Measurements from ENCODE around the gene CYBA. TPM values are rescaled to one million over a fixed set of nuclear protein-coding genes. Genes with fewer than 3 reads are reported as not detected.

Gene CYBA
- total RNA-seq, 4 donors from 2014 or later: 67.1 to 205 (median 98.7) TPM

DNA sequence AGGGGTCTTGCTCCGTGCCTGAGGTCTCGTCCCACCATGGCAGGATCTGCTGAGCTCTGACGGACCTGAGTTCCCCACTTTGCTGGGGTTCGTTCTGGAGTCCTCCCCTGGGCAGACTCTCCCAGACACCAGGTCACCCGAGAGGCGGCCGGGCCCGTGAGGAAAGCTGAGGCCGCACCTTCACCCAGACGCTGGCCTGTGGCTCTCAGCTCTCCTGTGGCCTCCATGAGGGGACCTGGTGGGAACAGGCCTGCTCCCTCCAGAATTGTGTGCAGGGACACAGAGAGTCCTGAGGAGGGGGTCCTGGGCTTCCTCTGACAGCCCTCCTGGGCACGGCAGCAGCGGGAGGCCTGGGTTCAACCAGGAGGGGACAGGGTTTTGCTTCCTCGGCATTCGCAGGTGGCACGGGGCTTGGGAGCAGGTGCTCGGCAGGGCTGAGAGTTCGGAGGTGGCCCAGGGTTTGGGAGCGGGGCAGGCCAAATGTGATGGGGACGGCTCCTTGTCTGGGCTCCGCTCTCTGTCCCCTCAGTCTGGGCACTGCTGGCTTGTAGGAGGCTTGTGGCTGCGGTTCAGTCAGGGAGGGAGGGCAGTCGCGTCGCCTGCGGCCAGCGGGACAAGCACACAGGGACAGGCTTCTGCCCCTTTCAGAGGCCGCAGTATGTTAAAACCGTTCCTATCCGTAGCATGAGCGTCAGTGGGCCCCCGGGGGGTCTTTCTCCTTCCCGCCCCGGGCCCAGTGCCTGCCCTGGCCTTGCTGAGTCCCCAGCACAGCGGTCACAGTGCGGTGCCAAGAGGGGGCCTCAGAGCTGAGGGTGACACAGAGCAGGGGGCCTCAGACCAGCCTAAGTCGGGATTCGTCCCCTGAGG, 43.6 kb upstream of the CYBA start:
- intact Hi-C loops (cut with DNase I): no loop called here
- Histone ChIP-seq H3K4me1 (peaks cover 5 to 15% (median 14%) of the 10 kb centered on the region in 3 donors), H3K9me3 (no peaks in the 10 kb centered on the region), H3K27ac (no peak overlapping the region), H3K36me3 (peaks cover 10 to 42% (median 11%) of the 10 kb centered on the region in 3 donors), H3K4me3 (no peak overlapping the region), H3K27me3 (peaks cover 0 to 49% (median 0%) of the 10 kb centered on the region in 4 donors)
- DNase-seq: no peak
- 80 to 87% methylated on average over 2 to 3 of the region's 37 CpGs for WGBS, 2 donors
- no peak for TF ChIP-seq POLR2A (IDR thresholded peaks at IDR 0.05)
- TF ChIP-seq, protein P1, sequence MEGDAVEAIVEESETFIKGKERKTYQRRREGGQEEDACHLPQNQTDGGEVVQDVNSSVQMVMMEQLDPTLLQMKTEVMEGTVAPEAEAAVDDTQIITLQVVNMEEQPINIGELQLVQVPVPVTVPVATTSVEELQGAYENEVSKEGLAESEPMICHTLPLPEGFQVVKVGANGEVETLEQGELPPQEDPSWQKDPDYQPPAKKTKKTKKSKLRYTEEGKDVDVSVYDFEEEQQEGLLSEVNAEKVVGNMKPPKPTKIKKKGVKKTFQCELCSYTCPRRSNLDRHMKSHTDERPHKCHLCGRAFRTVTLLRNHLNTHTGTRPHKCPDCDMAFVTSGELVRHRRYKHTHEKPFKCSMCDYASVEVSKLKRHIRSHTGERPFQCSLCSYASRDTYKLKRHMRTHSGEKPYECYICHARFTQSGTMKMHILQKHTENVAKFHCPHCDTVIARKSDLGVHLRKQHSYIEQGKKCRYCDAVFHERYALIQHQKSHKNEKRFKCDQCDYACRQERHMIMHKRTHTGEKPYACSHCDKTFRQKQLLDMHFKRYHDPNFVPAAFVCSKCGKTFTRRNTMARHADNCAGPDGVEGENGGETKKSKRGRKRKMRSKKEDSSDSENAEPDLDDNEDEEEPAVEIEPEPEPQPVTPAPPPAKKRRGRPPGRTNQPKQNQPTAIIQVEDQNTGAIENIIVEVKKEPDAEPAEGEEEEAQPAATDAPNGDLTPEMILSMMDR (IDR thresholded peaks at IDR 0.05): no peak

- DNase-seq: no peak
- Histone ChIP-seq H3K9me3 (no peaks in the 10 kb centered on the region), H3K27me3 (peaks cover 0 to 57% (median 2%) of the 10 kb centered on the region in 4 donors), H3K36me3 (peaks cover 10 to 33% (median 11%) of the 10 kb centered on the region in 3 donors), H3K27ac (no peak overlapping the region), H3K4me3 (no peak overlapping the region), H3K4me1 (peaks cover 5 to 14% (median 14%) of the 10 kb centered on the region in 3 donors)
- WGBS, 2 donors: 71 to 90% methylated on average over 2 to 6 of the region's 39 CpGs
- intact Hi-C loops (cut with DNase I): no loop called here
- TF ChIP-seq POLR2A (IDR thresholded peaks at IDR 0.05): no peak
- TF ChIP-seq, protein P1 (IDR thresholded peaks at IDR 0.05): no peak
Measured at GRCh38 chr16:88693420-88694177, 42.7 kb upstream of the CYBA start.

DNA sequence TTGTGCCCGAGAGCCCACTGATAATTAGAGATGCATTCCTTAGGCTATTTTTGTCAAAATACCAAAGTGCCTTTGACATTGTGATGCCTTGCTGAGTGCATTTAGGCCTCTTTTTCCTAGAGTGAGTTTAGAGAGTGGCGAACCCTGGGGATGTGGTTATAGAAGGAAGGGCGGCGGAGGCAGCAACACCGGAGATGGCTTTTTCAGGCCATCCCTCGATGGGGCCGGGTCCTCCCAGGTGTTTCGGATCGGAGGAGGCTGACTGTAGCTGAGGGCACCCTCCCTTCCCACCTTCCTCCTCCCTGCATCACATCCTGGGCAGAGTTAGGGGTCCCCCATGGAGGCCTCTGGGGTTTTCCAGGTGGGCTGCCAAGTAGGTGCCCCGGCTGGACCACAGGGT, 42.0 kb upstream of the CYBA start:
- 74 to 80% methylated on average over 8 to 10 of the region's 10 CpGs for WGBS, 2 donors
- Histone ChIP-seq H3K4me3 (no peak overlapping the region), H3K4me1 (peaks cover 5 to 20% (median 14%) of the 10 kb centered on the region in 3 donors), H3K27ac (no peak overlapping the region), H3K9me3 (no peaks in the 10 kb centered on the region), H3K36me3 (peaks cover 8 to 26% (median 9%) of the 10 kb centered on the region in 3 donors), H3K27me3 (peaks cover 0 to 65% (median 3%) of the 10 kb centered on the region in 4 donors)
- intact Hi-C loops (cut with DNase I): no loop called here
- DNase-seq: no peak
- no peak for TF ChIP-seq POLR2A (IDR thresholded peaks at IDR 0.05)
- TF ChIP-seq, protein P1 (IDR thresholded peaks at IDR 0.05): no peak

DNA sequence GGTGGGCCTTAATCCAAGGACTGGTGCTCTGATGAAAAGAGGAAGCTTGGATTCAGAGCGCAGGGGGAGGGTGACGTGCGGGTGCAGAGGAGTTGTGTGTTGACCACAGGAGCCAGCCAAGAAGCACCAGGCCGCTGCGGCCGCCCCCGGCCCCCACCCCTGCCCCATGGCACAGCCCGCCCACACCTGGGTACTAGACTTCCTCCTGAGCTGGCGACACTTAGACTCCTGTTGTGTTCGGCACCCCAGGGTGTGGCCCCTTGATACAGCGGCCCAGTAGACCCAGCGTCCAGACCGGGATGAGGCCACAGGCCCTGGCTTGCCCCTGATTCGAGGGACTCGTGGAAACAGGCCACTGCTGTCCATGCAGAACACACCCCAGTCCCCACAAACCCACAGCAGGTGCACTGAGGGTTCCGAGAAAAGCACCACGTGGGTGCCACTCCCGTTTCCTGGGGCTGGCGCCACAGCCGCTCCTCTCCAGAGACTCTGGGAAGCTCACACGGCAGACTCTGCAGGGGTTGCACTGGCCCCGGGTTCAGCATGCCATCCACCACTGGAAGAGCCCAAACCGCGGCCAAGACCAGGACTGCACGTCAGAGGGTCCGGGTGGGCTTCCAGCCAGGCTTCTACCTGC, 41.2 kb upstream of the CYBA start:
- H3K36me3 ChIP-seq: peaks cover 1 to 18% (median 1%) of the 10 kb centered on the region in 3 donors
- no peak overlapping the region for H3K4me3 ChIP-seq
- WGBS, 2 donors: 43% methylated on average over 7 of the region's 26 CpGs; no CpG with 5 or more reads in 1 of the 2 donors

More for the DNA sequence above, 41.2 kb upstream of the CYBA start:
- H3K27me3 ChIP-seq: peaks cover 0 to 73% (median 3%) of the 10 kb centered on the region in 4 donors
- intact Hi-C loops (cut with DNase I): no loop called here
- no peak overlapping the region for H3K27ac ChIP-seq
- no peak for DNase-seq
- TF ChIP-seq, protein P1 (IDR thresholded peaks at IDR 0.05): no peak
- no peak for TF ChIP-seq POLR2A (IDR thresholded peaks at IDR 0.05)
- H3K4me1 ChIP-seq: peaks cover 5 to 25% (median 15%) of the 10 kb centered on the region in 3 donors
- H3K9me3 ChIP-seq: no peaks in the 10 kb centered on the region
